Measurements from ENCODE around the gene ZNF358. TPM values are rescaled to one million over a fixed set of nuclear protein-coding genes. Genes with fewer than 3 reads are reported as not detected.

Gene ZNF358
- total and polyA plus RNA-seq, 2 of the 13 experiments (the other 11 are each of a cell fraction or from before 2014, with no cell fraction given) = 9.1 to 37.0 TPM

DNA sequence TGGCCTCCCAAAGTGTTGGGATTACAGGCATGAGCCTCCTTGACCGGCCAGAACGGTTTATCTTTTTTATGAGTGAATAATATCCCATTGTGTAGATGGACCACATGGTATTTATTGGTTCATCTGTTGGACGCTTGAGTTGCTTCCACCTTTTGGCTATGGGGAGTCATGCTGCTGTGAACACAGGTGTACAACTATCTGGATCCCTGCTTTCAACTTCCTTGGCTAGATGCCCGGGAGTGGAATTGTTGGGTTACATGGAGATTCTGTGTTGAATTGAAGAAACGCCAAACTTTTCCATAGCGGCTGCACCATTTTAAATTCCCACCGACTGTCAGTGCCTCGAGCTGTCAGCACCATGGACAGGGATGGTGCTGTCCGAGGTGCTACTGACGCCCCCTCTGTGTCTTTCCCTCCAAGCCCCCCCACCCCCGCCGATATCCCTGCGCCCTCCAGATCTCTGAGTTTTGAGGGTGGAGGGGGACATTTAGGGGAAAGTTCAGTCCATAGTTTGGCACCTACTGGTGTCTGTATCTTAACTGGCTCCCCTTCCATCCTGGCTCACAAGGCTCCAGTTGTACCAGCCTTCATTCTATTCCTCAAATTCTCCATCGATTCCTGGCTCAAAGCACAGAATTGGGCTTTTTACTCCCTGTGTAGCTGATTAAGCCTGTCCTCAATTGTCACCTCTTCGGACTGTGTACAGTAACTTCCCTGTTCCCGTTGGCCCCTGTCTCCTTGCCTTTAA is 46.9 kb downstream of the ZNF358 start (continued):
- TF ChIP-seq, protein P1, sequence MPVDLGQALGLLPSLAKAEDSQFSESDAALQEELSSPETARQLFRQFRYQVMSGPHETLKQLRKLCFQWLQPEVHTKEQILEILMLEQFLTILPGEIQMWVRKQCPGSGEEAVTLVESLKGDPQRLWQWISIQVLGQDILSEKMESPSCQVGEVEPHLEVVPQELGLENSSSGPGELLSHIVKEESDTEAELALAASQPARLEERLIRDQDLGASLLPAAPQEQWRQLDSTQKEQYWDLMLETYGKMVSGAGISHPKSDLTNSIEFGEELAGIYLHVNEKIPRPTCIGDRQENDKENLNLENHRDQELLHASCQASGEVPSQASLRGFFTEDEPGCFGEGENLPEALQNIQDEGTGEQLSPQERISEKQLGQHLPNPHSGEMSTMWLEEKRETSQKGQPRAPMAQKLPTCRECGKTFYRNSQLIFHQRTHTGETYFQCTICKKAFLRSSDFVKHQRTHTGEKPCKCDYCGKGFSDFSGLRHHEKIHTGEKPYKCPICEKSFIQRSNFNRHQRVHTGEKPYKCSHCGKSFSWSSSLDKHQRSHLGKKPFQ (CRISPR knock-in tag; IDR thresholded peaks at IDR 0.05; ENCODE audit: insufficient replicate concordance) = peak; percentile 97
- TF ChIP-seq, protein P2, sequence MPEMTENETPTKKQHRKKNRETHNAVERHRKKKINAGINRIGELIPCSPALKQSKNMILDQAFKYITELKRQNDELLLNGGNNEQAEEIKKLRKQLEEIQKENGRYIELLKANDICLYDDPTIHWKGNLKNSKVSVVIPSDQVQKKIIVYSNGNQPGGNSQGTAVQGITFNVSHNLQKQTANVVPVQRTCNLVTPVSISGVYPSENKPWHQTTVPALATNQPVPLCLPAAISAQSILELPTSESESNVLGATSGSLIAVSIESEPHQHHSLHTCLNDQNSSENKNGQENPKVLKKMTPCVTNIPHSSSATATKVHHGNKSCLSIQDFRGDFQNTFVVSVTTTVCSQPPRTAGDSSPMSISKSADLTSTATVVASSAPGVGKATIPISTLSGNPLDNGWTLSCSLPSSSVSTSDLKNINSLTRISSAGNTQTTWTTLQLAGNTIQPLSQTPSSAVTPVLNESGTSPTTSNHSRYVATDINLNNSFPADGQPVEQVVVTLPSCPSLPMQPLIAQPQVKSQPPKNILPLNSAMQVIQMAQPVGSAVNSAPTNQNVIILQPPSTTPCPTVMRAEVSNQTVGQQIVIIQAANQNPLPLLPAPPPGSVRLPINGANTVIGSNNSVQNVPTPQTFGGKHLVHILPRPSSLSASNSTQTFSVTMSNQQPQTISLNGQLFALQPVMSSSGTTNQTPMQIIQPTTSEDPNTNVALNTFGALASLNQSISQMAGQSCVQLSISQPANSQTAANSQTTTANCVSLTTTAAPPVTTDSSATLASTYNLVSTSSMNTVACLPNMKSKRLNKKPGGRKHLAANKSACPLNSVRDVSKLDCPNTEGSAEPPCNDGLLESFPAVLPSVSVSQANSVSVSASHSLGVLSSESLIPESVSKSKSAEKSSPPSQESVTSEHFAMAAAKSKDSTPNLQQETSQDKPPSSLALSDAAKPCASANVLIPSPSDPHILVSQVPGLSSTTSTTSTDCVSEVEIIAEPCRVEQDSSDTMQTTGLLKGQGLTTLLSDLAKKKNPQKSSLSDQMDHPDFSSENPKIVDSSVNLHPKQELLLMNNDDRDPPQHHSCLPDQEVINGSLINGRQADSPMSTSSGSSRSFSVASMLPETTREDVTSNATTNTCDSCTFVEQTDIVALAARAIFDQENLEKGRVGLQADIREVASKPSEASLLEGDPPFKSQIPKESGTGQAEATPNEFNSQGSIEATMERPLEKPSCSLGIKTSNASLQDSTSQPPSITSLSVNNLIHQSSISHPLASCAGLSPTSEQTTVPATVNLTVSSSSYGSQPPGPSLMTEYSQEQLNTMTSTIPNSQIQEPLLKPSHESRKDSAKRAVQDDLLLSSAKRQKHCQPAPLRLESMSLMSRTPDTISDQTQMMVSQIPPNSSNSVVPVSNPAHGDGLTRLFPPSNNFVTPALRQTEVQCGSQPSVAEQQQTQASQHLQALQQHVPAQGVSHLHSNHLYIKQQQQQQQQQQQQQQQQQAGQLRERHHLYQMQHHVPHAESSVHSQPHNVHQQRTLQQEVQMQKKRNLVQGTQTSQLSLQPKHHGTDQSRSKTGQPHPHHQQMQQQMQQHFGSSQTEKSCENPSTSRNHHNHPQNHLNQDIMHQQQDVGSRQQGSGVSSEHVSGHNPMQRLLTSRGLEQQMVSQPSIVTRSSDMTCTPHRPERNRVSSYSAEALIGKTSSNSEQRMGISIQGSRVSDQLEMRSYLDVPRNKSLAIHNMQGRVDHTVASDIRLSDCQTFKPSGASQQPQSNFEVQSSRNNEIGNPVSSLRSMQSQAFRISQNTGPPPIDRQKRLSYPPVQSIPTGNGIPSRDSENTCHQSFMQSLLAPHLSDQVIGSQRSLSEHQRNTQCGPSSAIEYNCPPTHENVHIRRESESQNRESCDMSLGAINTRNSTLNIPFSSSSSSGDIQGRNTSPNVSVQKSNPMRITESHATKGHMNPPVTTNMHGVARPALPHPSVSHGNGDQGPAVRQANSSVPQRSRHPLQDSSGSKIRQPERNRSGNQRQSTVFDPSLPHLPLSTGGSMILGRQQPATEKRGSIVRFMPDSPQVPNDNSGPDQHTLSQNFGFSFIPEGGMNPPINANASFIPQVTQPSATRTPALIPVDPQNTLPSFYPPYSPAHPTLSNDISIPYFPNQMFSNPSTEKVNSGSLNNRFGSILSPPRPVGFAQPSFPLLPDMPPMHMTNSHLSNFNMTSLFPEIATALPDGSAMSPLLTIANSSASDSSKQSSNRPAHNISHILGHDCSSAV (CRISPR knock-in tag; IDR thresholded peaks at IDR 0.05; ENCODE audit: borderline replicate concordance) = no peak
- TF ChIP-seq ZFP36L1 (CRISPR knock-in tag; IDR thresholded peaks at IDR 0.05) (0 out of 2 replicates have a peak, but pooled peaks have one; percentile 62), ZNF274 (CRISPR knock-in tag; IDR thresholded peaks at IDR 0.05) (peak; percentile 89), KDM2A (CRISPR knock-in tag; IDR thresholded peaks at IDR 0.05; ENCODE audit: borderline replicate concordance, low read depth) (peak; percentile 97), ZNF589 (CRISPR knock-in tag; conservative IDR thresholded peaks at IDR 0.05) (peak; percentile 96; the same call in 1 of the 2 replicates), KDM5B (CRISPR knock-in tag; IDR thresholded peaks at IDR 0.05; ENCODE audit: borderline replicate concordance) (peak; percentile 97), ZNF430 (CRISPR knock-in tag; IDR thresholded peaks at IDR 0.05) (peak; percentile 99), ZXDC (CRISPR knock-in tag; IDR thresholded peaks at IDR 0.05) (peak; percentile 98), REXO4 (CRISPR knock-in tag; IDR thresholded peaks at IDR 0.05; ENCODE audit: borderline replicate concordance) (no peak)
- TF ChIP-seq, protein P3, sequence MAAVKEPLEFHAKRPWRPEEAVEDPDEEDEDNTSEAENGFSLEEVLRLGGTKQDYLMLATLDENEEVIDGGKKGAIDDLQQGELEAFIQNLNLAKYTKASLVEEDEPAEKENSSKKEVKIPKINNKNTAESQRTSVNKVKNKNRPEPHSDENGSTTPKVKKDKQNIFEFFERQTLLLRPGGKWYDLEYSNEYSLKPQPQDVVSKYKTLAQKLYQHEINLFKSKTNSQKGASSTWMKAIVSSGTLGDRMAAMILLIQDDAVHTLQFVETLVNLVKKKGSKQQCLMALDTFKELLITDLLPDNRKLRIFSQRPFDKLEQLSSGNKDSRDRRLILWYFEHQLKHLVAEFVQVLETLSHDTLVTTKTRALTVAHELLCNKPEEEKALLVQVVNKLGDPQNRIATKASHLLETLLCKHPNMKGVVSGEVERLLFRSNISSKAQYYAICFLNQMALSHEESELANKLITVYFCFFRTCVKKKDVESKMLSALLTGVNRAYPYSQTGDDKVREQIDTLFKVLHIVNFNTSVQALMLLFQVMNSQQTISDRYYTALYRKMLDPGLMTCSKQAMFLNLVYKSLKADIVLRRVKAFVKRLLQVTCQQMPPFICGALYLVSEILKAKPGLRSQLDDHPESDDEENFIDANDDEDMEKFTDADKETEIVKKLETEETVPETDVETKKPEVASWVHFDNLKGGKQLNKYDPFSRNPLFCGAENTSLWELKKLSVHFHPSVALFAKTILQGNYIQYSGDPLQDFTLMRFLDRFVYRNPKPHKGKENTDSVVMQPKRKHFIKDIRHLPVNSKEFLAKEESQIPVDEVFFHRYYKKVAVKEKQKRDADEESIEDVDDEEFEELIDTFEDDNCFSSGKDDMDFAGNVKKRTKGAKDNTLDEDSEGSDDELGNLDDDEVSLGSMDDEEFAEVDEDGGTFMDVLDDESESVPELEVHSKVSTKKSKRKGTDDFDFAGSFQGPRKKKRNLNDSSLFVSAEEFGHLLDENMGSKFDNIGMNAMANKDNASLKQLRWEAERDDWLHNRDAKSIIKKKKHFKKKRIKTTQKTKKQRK (IDR thresholded peaks at IDR 0.05; ENCODE audit: low read length) = no peak

All from HepG2 (cell line).